HepG2 (cell line): ENCODE results near the gene IZUMO2. TPM values are rescaled to one million over a fixed set of nuclear protein-coding genes. Genes with fewer than 3 reads are reported as not detected.

ENCODE experiments used
- ATAC-seq: fragments of 200-7000 bp; cut with Tn5 transposase; 3 replicates; pipeline ENCODE4 v1.9.1; 2020; ENCODE audit warnings: mild to moderate bottlenecking, moderate library complexity
- BruUV-seq: library from RNA; stranded (reverse); fragments of 400-500 nt; replicated peaks from 2 replicates; lab custom pipeline; 2021; lab: Mats Ljungman, UMichigan
- CTCF ChIA-PET: fragments of 300-600 bp; formaldehyde crosslinking; extraction: SDS; loops from one replicate; lab custom pipeline; 2021; ENCODE audit warnings: low total read pairs, inconsistent platforms, low intra/inter-chr PET ratio; lab: Yijun Ruan, JAX
- POLR2A ChIA-PET: fragments of 350-600 bp; sonication (Branson Sonifier 250); formaldehyde crosslinking; loops from one replicate; lab custom pipeline; 2020; ENCODE audit warnings: antibody characterized with exemption, inconsistent platforms; lab: Yijun Ruan, JAX
- DNase-seq: peaks from one replicate; pipeline ENCODE4 v3.0.0-alpha.2; 2015; ENCODE audit warnings: low spot score
- FAIRE-seq: peaks from 3 replicates; lab custom pipeline; 2011; peaks lifted over from hg19 to GRCh38; lab: Jason Lieb, UNC
- H2AFZ ChIP-seq: one replicate; pipeline ENCODE4 v1.6.1; 2011; ENCODE audit warnings: low read length, inconsistent platforms
- H3K27ac ChIP-seq: fragments of 300-600 bp; 3 replicates; pipeline ENCODE4 v1.8.0; 2011; ENCODE audit warnings: mixed run types, mild to moderate bottlenecking, mixed read lengths, low read length, inconsistent platforms; ENCODE audit not compliant: insufficient read depth; ENCODE audit errors: extremely low read length
- H3K27me3 ChIP-seq, 2 experiments: fragments of 200-600 bp in 1 of 2; 2 replicates in 1 of 2; 3 replicates in 1 of 2; pipeline versions ENCODE4 v1.6.0 to v1.8.0; 2011; ENCODE audit warnings: low read length in 2 of 2, mild to moderate bottlenecking in 2 of 2, moderate library complexity in 2 of 2, inconsistent platforms in 1 of 2; ENCODE audit not compliant: insufficient read depth in 2 of 2, control insufficient read depth in 1 of 2
- H3K36me3 ChIP-seq, 2 experiments: fragments of 200-600 bp in 1 of 2; replicated peaks in 1 of 2; 2 replicates in 1 of 2; 3 replicates in 1 of 2; pipeline versions ENCODE4 v1.5.1 to v1.8.0; 2011; ENCODE audit warnings: low read length in 2 of 2, inconsistent platforms in 1 of 2; ENCODE audit not compliant: insufficient read depth in 2 of 2, control insufficient read depth in 1 of 2
- H3K4me1 ChIP-seq: 2 replicates; pipeline ENCODE4 v1.5.1; 2012; ENCODE audit warnings: low read length, inconsistent platforms; ENCODE audit not compliant: insufficient read depth
- H3K4me2 ChIP-seq: 2 replicates; pipeline ENCODE4 v1.6.0; 2011; ENCODE audit warnings: low read depth, low read length, inconsistent platforms
- H3K4me3 ChIP-seq, 3 experiments: fragments of 200-600 bp in 1 of 3; sonication (generic), shearing (Covaris generic) in 1 of 3; replicated peaks in 1 of 3; 2 replicates each; pipeline ENCODE4 v1.5.1; 2011 to 2016; ENCODE audit warnings: low read length in 3 of 3, inconsistent platforms in 2 of 3, low read depth in 2 of 3, mild to moderate bottlenecking in 2 of 3, control low read depth in 1 of 3, mixed read lengths in 1 of 3; ENCODE audit not compliant: insufficient read depth in 1 of 3
- H3K79me2 ChIP-seq: one replicate; pipeline ENCODE4 v1.6.1; 2011; ENCODE audit warnings: low read length, inconsistent platforms; ENCODE audit not compliant: insufficient read depth
- H3K9ac ChIP-seq: 2 replicates; pipeline ENCODE4 v1.6.0; 2011; ENCODE audit warnings: mild to moderate bottlenecking, low read depth, low read length, inconsistent platforms; ENCODE audit not compliant: insufficient read depth
- H3K9me3 ChIP-seq: 2 replicates; pipeline ENCODE4 v1.5.1; 2012; ENCODE audit warnings: mild to moderate bottlenecking, low read length
- H4K20me1 ChIP-seq: 2 replicates; pipeline ENCODE4 v1.6.0; 2011; ENCODE audit warnings: inconsistent platforms, mild to moderate bottlenecking, low read length, moderate library complexity; ENCODE audit not compliant: insufficient read depth
- ATAD3A ChIP-seq: sonication (generic); formaldehyde crosslinking; IDR thresholded peaks from 2 replicates; pipeline ENCODE4 v1.4.0; 2020; ENCODE audit warnings: missing genetic modification reagents
- JUNB ChIP-seq: sonication (generic); formaldehyde crosslinking; IDR thresholded peaks from 2 replicates; pipeline ENCODE4 v1.8.0; 2022; ENCODE audit warnings: missing genetic modification reagents, mild to moderate bottlenecking, borderline replicate concordance
- ZNF674 ChIP-seq: sonication (generic); formaldehyde crosslinking; IDR thresholded peaks from 2 replicates; pipeline ENCODE4 v1.5.0; 2020; ENCODE audit warnings: low read depth, mild to moderate bottlenecking, missing genetic modification reagents
- ZNF687 ChIP-seq: sonication (generic); formaldehyde crosslinking; IDR thresholded peaks from 2 replicates; pipeline ENCODE4 v1.5.1; 2020; ENCODE audit warnings: mild to moderate bottlenecking, missing genetic modification reagents, moderate library complexity
- WGBS: methylation state at CpG from one replicate; pipeline ENCODE4 v1.1.6; 2017; ENCODE audit warnings: low lambda C conversion rate; 5-methylcytosine and 5-hydroxymethylcytosine counted together
- in situ Hi-C: cut with HindIII; loops from 2 replicates; pipeline ENCODE4 v1.10.0; 2017; ENCODE audit warnings: low pct_unique_long_range_greater_than_20kb; ENCODE audit not compliant: extremely low pct_ligation_motif_present
- intact Hi-C: fragments of 100-400 bp; cut with micrococcal nuclease; formaldehyde crosslinking; loops from one replicate; pipeline ENCODE4 v1.10.0; 2022; ENCODE audit not compliant: unreplicated experiment
- polyA plus RNA-seq, 8 experiments: library from polyadenylated mRNA; depleted of rRNA in 3 of 8; stranded (reverse) in 7 of 8; unstranded in 1 of 8; fragments of >200 nt; fragmentation: Illumina TruSeq in 4 of 8; extraction: Trizol in 4 of 8; gene quantifications; 2 replicates each; pipeline versions ENCODE4 v1.2.1 to v1.2.3, GENCODE V29; 2011 to 2016; ENCODE audit warnings: low read depth in 4 of 8, missing spikeins in 1 of 8, mixed read lengths in 1 of 8; ENCODE audit not compliant: insufficient read depth in 1 of 8
- total RNA-seq, 5 experiments: library from RNA; depleted of rRNA; stranded (reverse); fragments of >200 nt; fragmentation: Illumina TruSeq; extraction: Trizol; gene quantifications; 2 replicates each; pipeline ENCODE4 v1.2.3, GENCODE V29; 2016; ENCODE audit warnings: low read depth in 1 of 5

Gene IZUMO2
- total and polyA plus RNA-seq, 2 of the 13 experiments (the other 11 are each of a cell fraction or from before 2014, with no cell fraction given) = not detected

GRCh38 chr19:50197348-50197747, 34.3 kb upstream of the IZUMO2 start:
- peaks cover 0 to 4% of the 10 kb centered on the region in 2 experiments; a peak in 3 of 5 replicates for H3K27me3 ChIP-seq
- peaks cover 4% of the 10 kb centered on the region for H3K4me1 ChIP-seq
- no peak overlapping the region for H3K4me3 ChIP-seq
- 32% methylated on average over 3 of the region's 3 CpGs for WGBS
- POLR2A ChIA-PET = no interaction called here
- no peak overlapping the region for H2AFZ ChIP-seq
- H3K36me3 ChIP-seq = no peaks in the 10 kb centered on the region
- intact Hi-C loops (no loop called here), in situ Hi-C loops (no loop called here)
- no peak overlapping the region for H3K27ac ChIP-seq
- CTCF ChIA-PET = no interaction called here
- no TSS peak for BruUV-seq
- no peak overlapping the region for H3K9ac ChIP-seq
- no peak overlapping the region for H3K4me2 ChIP-seq
- H3K9me3 ChIP-seq = no peaks in the 10 kb centered on the region
- H4K20me1 ChIP-seq = no peaks in the 10 kb centered on the region
- no peak for TF ChIP-seq JUNB (CRISPR knock-in tag)
- TF ChIP-seq ZNF687 (CRISPR knock-in tag) = no peak
- no peak for TF ChIP-seq ZNF674 (CRISPR knock-in tag)
- TF ChIP-seq ATAD3A (CRISPR knock-in tag) = no peak
- TF ChIP-seq, all 625 proteins: peak for 0
- ATAC-seq = no peak
- FAIRE-seq = no peak
- no peaks in the 10 kb centered on the region for H3K79me2 ChIP-seq
- no peak for DNase-seq
